Measurements from ENCODE around the gene ATP6V1C2. TPM values are rescaled to one million over a fixed set of nuclear protein-coding genes. Genes with fewer than 3 reads are reported as not detected.

Gene ATP6V1C2
- total and polyA plus RNA-seq, 9 of the 15 experiments (the other 6 are each of a cell fraction or from before 2014, with no cell fraction given), result 0.01 to 0.31 (median 0.10) TPM; not detected in 4

- TF ChIP-seq, protein P1, sequence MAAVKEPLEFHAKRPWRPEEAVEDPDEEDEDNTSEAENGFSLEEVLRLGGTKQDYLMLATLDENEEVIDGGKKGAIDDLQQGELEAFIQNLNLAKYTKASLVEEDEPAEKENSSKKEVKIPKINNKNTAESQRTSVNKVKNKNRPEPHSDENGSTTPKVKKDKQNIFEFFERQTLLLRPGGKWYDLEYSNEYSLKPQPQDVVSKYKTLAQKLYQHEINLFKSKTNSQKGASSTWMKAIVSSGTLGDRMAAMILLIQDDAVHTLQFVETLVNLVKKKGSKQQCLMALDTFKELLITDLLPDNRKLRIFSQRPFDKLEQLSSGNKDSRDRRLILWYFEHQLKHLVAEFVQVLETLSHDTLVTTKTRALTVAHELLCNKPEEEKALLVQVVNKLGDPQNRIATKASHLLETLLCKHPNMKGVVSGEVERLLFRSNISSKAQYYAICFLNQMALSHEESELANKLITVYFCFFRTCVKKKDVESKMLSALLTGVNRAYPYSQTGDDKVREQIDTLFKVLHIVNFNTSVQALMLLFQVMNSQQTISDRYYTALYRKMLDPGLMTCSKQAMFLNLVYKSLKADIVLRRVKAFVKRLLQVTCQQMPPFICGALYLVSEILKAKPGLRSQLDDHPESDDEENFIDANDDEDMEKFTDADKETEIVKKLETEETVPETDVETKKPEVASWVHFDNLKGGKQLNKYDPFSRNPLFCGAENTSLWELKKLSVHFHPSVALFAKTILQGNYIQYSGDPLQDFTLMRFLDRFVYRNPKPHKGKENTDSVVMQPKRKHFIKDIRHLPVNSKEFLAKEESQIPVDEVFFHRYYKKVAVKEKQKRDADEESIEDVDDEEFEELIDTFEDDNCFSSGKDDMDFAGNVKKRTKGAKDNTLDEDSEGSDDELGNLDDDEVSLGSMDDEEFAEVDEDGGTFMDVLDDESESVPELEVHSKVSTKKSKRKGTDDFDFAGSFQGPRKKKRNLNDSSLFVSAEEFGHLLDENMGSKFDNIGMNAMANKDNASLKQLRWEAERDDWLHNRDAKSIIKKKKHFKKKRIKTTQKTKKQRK (IDR thresholded peaks at IDR 0.05; ENCODE audit: borderline replicate concordance, low read depth, low read length), result no peak
- TF ChIP-seq TBP (optimal IDR thresholded peaks at IDR 0.05; ENCODE audit: low read depth, low read length), result peak; percentile 13
- TF ChIP-seq FOXA1 (IDR thresholded peaks at IDR 0.05; ENCODE audit: borderline replicate concordance), result no peak
- TF ChIP-seq, protein P2, sequence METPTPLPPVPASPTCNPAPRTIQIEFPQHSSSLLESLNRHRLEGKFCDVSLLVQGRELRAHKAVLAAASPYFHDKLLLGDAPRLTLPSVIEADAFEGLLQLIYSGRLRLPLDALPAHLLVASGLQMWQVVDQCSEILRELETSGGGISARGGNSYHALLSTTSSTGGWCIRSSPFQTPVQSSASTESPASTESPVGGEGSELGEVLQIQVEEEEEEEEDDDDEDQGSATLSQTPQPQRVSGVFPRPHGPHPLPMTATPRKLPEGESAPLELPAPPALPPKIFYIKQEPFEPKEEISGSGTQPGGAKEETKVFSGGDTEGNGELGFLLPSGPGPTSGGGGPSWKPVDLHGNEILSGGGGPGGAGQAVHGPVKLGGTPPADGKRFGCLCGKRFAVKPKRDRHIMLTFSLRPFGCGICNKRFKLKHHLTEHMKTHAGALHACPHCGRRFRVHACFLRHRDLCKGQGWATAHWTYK (CRISPR knock-in tag; IDR thresholded peaks at IDR 0.05), result no peak
- TF ChIP-seq KLF16 (IDR thresholded peaks at IDR 0.05), result peak; percentile 58; the same call in 1 of the 2 replicates
- TF ChIP-seq, protein P3, sequence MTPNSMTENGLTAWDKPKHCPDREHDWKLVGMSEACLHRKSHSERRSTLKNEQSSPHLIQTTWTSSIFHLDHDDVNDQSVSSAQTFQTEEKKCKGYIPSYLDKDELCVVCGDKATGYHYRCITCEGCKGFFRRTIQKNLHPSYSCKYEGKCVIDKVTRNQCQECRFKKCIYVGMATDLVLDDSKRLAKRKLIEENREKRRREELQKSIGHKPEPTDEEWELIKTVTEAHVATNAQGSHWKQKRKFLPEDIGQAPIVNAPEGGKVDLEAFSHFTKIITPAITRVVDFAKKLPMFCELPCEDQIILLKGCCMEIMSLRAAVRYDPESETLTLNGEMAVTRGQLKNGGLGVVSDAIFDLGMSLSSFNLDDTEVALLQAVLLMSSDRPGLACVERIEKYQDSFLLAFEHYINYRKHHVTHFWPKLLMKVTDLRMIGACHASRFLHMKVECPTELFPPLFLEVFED (CRISPR knock-in tag; conservative IDR thresholded peaks at IDR 0.05), result no peak
- no peak for TF ChIP-seq PTBP1 (IDR thresholded peaks at IDR 0.05; ENCODE audit: low read depth, low read length)
- TF ChIP-seq, protein P4, sequence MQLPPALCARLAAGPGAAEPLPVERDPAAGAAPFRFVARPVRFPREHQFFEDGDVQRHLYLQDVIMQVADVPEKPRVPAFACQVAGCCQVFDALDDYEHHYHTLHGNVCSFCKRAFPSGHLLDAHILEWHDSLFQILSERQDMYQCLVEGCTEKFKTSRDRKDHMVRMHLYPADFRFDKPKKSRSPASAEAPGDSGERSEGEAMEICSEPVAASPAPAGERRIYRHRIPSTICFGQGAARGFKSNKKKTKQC (CRISPR knock-in tag; IDR thresholded peaks at IDR 0.05), result no peak
- no peak for TF ChIP-seq STAT5A (IDR thresholded peaks at IDR 0.05; ENCODE audit: borderline replicate concordance, low read length)
- no peak for TF ChIP-seq GMEB1 (CRISPR knock-in tag; IDR thresholded peaks at IDR 0.05)
- TF ChIP-seq ZEB2 (IDR thresholded peaks at IDR 0.05), result no peak
- TF ChIP-seq NR4A1 (CRISPR knock-in tag; IDR thresholded peaks at IDR 0.05), result 0 out of 2 replicates have a peak, but pooled peaks have one; percentile 52
- no peak for TF ChIP-seq NR4A1 (tag; IDR thresholded peaks at IDR 0.05)
- no peak for TF ChIP-seq ELK3 (CRISPR knock-in tag; IDR thresholded peaks at IDR 0.05)
- no peak for TF ChIP-seq DIDO1 (tag; IDR thresholded peaks at IDR 0.05; ENCODE audit: low read depth)
- TF ChIP-seq CTBP1 (IDR thresholded peaks at IDR 0.05; ENCODE audit: borderline replicate concordance), result peak; percentile 57; the same call in 1 of the 2 replicates
- TF ChIP-seq EGR1 (conservative IDR thresholded peaks at IDR 0.05), result no peak
Measured at GRCh38 chr2:10832203-10832936, 110.9 kb downstream of the ATP6V1C2 start (continued).

All from K562 (cell line).